GM21390 (cell line): Measurements from ENCODE around the gene MXI1.
A peak's percentile ranks its signal among the peaks of the same experiment; 100 is the strongest.

ENCODE experiments used
- ATAC-seq: cut with Tn5 transposase; IDR thresholded peaks from one replicate; pipeline ENCODE4 v1.9.1; 2021; ENCODE audit not compliant: unreplicated experiment

MXI1 gene

DNA sequence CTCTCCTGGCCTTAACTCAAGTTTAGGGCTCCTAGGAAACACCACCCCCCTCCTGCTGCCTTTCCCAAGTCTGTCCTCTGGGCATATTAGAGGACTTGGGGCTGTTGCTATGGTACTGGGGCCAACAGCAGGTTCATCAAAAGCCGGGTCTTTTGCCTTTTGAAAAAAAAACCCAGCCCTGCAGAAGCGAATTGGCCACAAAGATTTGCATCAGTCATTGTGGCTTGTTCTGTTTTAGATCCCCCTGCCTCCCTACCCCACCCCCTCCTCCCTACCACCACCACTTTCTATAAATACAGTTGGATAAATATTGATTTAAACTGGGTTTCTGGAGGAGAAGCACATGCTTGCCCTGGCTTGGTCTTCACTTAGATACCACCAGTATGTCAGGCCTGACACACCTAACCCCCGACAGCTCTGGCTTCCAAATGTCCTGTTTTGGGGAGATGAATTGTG is 7.0 kb downstream of the MXI1 start:
- ATAC-seq: peak; percentile 24

DNA sequence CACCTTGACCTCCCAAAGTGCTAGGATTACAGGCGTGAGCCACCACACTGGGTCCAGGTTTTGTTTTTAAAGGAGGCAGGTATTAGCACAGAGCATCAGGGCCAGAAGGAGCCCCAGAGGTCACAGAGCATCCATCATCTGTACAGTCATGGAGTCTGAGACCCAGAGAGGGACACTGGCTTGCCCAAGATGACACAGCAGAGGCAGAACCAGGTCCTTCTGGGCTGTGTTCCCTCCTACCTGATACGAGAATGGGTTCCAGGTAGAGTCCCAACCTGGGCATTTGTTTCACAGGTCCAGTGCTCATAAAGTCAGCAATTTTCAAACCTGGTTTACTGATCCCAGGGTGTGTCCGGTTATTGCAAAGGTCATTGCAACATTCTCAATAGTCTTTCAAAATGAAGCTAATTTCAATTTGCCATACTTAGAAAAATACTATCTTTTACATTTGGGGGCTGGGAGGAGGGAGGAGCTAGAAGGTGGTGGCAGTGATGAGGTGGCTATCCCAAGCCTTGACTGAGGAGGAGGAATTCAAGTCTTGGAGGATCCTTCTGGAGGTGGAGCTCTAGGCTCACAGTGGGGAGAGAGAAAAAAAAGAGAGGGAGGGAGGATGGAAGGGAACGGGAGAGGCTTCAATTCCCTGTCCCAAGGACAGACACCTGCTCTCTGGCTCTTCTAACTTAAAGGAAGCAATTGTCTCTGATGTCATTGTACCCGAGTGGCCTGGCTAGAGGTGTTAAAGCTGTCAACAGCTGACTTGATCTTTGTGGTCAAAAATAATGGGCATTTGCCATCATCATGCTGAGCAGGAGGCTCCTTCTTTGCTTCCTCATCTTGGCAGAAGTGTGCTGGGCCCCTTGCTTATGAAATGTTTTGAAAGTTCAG is 8.1 kb downstream of the MXI1 start:
- ATAC-seq: no peak

DNA sequence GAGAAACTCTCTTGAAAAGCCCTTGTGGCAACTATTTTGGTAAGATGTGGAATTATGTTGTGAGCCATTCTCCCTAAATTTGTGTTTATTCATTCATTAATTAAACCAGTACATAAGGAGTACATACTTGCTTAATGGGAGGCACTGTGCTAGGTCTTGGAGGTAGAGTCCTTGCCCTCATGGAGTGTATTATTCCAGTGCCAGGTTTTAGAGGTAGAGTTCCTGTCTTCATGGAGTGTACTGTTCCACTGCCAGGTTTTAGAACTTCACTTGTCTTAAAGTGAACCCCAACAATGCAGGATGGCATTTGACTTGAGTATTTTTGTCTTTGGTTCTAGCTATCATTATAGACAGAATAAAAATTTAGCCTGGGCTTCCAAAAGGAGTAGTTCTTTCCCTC is 8.8 kb downstream of the MXI1 start:
- no peak for ATAC-seq

DNA sequence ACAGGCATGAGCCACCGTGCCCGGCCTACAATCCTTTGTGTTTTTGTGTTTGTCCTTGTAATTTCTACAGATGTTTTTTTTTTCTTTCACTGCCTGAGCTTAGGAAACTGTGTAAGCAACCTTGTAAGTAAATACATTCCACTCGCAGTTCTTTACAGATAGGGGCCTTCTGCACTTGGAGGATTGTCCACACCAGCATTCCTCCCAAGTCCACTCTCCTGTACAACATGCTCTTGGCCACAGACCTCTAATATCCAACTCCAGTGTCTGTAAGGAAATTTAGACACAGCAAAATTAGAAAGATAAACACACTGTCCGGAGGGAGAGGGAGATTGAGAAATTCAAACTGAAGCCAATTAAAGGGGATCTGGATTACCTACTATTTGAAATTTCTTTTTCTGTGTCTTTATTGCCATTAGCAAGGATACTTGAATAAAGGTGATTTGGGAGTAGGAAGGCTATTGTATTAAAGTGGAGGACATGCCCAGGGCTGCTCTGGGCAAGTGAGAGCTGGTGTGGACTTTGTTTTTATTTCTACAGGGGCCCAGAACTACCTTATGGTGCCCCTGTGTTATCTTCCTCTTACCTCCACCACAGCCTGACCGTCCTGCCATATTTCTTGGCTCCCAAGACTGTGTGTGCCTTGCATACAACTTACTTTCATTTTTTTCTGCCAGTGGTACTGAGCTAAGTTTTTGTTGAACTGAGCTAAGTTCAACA is 9.7 kb downstream of the MXI1 start:
- no peak for ATAC-seq

DNA sequence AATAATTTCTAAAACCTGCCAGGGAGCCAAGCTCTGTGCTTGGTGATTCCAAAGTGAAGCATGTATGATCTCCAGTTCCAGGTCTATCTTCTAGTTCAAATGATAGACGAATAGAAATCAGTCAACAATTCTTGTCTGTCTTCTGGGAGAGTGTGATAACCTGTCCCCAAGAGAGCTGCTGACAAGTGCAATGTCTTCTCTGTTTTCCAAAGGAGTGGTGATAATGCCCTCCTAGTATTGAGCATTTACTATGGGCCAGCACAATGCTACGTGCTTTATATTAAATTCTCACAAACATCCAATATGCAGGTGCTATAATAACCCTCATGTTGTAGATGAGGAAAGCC is 10.2 kb downstream of the MXI1 start:
- no peak for ATAC-seq

DNA sequence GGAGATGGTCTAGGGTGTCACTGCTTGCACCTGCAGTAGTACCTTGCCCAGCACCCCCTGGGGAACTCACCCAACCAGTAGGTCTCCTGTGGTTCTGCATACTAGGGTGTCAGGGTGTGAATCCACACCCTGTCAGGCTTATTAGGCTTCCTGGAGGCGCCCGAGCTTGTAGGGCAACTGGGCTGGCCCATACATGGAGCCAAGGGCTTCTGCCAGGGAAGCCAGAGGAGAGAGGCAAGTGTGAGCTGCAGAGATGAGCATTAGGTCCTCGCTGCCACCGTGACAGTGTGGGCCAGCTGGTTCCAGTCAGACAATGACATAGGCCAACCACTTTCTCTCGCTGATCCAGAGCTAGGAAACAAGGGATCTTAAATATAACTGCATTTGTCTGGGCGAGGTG is 11.2 kb downstream of the MXI1 start:
- ATAC-seq: no peak

DNA sequence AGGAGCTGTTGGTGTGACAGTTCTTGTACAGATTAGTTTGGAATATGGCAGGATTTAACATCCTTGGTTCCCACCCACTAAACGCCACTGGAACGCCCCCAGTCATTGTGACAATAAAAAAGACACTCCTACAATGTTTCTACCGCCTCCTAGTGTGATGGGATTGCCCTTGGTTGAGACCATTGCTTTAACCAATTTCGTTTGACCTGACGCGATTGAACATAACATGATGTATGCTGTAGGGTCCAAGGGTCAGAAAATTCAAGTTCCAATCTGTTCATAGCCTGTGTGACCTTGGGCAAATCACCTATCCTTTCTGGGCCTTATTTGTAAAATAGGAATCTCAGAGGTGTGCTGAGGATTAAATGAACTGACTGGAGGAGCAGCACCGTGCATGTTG is 12.5 kb downstream of the MXI1 start:
- no peak for ATAC-seq

DNA sequence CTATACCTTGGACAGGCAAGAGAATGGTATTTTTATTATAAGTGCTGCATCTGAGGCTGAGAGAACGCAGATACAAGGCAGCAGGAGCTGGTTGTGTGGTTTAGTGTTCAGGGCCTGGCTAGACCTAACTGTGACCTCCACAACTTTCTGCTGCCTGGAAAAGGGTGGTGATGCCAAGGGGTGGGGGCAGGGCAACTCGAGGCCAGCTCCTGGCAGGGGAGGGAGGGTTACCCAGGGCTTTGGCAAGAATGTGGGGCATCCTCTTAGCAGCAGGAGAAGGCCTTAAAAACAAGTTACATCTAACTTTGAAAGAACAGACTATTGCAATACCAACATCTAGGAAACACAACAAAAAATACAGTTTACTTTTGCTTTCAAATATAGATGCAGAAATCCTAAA is 13.0 kb downstream of the MXI1 start:
- ATAC-seq: no peak

DNA sequence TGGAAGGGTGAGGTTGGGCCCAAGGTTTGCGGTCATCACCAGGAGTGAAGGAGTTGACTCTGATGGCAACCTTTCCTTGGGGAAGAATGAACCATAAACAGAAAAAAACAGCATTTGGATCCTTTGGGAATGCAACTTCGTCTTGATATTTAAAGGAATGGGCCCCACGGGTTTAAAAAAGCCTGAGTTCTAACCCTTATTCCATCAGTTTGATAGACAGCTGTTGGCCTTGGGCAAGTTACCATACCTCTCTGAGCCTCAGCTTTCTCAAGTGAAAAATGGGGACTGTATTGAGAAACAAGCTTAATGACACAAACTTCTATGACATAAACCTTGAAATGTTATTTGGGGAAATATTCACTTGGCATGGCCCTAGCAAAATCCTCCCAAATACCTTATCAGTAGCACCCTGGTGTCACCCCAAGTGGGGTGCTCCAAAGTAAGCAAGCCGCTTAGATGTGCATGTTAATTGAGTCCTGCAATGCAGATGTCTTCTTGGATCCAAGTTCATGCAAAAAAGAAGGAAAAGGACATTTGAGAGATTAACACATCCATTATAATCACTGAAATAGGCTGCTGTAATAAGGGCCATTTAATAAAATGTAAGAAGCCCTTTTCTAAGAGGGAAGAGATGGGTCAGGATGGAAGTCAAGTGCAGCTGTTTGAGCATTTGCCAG is 13.8 kb downstream of the MXI1 start:
- ATAC-seq: no peak

DNA sequence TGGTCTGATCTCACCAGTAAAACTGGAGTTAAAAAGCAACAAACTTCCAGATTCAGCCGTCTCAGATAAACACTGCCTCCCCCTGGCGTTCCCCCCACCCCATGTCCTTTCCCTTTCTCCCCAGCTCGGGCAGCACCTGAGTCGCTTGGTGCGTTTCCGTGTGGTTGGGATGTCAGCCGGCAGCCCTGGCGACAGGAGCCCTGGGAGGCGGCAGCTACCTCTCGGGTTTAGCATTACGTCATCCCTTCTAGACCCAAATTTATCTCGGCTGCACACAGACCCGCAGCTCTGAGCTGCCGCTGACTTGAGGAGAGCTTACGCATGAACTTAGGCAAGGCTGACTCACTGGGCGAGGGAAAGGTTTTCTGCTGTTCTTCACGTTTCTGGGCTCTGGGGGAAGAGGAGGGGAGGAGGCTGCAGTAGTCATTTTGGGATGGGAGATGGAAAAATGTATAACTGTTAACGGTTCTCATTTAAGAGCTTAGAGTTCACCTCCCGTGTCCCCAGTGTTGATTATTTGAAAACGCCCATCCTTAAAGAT is 14.4 kb downstream of the MXI1 start:
- peak; percentile 64 for ATAC-seq

DNA sequence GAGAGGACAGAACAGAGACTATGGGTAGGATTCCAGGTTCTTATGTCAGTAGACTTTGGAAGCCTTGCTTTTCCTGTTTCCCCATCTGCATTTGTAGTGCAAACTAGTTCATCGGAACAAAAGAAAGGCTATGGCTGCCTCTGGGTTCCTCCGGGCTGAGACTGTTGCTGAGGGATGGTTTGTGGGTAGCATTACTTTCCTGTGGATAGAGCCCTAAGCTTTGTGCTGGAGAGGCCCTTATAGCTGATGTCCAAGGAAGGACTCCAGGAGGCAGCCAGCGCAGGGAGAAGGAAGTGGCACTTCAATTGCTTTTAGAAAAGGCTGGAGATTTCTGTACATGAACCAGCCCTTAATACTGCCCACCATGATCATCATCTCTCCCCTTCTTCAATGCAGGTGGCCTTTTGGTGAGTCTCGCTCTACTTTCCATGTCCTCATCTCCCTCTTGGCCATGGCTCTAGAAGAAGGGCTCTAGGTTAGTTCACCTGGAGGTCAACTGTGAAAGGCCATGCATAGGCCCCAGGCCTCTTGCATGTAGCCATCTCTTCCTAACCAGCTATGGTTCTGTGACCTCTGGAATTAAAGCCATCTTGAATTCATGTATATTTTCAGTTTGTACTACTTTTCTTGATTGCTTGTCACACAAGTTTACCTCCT is 15.4 kb downstream of the MXI1 start:
- no peak for ATAC-seq

DNA sequence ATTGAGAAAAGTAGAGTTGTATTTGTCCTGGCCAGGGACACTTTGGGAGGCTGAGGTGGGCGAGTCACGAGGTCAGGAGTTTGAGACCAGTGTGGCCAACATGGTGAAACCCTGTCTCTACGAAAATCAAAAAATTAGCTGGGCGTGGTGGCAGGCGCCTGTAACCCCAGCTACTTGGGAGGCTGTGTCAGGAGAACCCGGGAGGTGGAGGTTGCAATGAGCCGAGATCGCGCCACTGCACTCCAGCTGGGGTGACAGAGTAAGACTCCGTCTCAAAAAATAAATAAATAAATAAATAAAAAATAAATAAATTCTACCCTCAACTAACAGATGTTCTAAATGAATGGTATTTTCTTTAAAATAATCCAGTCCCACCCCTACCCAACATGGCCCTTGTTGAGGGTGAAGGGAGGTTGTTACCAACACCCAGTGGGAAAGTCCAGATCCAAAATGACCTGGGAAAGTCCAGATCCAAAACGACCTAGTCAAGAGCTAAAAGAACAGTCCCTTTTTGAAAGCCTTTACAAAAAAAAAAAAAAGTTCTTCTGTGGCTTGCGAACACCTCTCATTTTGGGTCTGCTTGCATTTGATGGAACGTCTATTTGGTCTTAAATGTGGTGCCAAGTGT is 16.0 kb downstream of the MXI1 start:
- no peak for ATAC-seq

DNA sequence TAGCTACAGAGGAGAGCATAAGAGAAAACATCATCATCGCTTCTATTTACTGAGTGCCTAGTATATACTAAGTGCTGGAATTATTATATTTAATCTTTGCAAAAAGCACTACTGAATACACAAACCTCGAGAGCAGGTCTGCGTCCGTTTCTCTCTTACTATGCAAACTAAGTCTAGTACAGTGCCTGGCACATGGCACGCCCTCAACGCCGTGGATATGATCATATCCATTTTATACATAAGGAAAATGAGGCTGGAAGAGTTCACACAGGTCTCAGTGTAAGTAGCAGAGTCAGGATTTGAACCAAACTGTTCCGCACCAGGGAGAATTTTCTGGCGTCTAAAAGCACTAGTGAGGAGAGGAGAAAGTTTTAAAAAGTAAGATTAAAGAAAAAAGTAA is 17.6 kb downstream of the MXI1 start:
- no peak for ATAC-seq

DNA sequence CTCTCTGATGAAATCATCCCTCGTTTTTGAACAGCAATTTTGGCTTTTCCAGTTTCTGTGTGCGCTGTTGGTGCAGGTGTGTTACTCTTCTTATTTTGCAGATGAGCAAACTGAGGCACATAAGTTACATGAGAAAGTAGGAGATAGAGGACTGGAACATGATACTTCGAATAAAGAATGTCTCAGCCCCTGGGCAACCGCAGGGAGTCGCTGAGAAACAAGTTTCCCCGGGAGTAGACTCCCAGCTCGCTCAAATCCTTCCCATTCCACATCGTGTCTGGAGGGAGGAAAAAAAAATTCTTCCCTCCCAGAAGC is 18.0 kb downstream of the MXI1 start:
- ATAC-seq: peak; percentile 4

DNA sequence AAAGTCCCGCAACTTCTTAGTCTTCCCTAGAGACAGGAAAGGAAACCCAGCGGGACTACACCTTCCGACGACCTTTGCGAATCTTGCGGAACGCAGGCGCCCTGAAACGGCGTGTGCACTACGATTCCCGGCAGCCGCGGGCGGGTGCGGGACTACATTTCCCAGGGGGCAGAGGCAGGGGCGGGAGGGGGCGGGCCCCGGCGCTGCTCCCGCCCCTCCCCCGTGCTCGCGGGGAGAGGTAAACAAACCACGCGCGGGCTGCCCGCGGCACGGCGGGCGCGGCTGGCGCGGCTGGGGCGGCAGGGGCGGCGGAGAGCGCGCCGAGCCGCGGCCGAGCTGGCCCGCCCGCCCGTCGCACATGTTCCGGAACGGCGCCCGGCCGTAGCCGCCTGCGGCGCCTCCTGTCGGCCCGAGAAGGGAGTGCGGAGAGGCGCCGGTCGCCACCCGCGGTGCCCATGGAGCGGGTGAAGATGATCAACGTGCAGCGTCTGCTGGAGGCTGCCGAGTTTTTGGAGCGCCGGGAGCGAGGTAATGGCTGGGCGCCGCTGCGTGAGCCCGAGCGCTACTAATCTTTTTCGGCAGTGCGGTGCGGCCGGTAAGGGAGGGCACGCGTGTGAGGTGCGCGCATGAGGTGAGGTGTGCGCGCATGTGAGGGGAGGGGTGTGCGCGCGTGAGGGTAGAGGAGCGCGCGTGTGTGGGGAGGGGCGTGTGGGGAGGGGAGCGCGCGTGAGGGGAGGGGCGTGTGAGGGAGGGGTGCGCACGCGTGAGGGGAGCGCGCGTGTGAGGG is 18.5 kb downstream of the MXI1 start:
- peak; percentile 65 for ATAC-seq

DNA sequence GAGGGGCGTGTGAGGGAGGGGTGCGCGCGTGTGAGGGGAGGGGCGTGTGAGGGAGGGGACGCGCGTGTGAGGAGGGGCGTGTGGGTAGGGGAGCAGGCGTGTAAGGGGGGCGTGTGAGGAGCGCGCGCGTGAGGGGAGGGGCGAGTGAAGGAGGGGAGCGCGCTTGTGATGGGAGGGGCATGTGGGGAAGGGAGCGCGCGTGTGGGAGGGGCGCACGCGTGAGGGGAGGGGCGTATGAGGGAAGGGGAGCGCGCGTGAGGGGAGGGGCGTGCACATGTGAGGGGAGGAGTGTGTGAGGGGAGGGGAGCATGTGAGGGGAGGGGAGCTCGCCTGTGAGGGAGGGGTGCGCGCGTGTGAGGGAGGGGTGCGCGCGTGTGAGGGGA is 19.1 kb downstream of the MXI1 start:
- ATAC-seq: no peak

DNA sequence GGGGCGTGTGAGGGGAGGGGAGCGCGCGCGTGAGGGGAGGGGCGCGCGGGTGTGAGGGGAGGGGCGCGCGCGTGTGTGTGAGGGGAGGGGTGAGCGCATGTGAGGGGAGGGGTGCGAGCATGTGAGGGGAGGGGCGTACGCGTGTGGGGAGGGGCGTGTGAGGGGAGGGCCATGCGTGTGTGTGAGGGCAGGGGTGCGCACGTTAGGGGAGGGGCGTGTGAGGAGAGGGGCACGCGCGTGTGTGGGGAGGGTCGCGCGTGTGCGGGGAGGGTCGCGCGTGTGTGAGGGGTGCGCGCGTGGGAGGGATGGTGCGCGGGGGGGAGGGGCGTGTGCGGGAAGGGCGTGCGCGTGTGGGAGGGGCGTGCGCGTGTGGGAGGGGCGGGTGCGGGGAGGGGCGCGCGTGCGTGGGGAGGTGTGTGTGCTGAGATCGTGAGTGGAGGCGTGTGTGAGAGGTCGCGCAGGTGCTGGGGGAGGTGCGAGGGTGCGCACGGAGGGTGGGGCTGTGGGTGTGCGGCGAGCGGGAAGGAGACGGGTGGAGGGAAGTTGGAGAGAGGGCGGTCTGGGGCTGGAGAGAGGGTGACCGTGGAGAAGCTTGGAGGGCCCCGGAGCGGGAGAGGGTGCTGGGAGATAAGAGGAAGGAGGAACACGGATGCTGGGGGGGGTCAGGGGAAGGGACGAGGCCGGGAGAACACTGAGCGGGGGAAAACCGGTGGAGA is 19.7 kb downstream of the MXI1 start:
- ATAC-seq: no peak

DNA sequence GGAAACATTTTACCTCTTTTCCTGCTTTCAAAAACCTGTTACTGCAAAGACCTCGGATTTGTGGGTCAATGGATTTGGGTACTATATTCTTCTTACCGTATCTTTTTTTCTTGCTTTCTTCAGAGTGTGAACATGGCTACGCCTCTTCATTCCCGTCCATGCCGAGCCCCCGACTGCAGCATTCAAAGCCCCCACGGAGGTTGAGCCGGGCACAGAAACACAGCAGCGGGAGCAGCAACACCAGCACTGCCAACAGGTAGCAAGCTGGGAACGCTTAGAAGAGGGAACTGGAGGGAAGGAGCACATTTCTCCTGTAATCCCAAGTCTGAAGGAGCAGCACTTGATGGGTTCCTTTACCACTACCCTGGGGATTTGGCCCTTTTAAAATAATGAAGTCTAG is 20.7 kb downstream of the MXI1 start:
- no peak for ATAC-seq

DNA sequence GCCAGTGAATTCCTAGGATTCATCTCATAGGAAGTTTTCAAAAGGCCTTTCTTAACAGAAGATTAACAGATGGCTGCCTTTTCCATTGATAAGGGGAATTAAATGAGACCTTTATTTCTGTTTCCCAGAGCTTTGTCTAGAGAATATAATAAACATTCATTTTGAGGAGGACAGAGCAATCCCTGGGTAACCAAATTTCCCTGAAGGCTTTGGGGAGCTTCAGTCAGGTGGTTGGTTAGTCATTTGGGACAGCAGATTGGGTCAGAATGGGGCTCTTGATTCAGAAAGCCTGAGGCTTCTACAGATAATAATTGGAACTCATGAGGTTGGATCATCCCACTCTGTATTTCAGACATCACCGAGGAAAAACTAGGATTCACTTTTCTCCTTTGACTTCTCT is 21.8 kb downstream of the MXI1 start:
- no peak for ATAC-seq
